Measurements from ENCODE around the gene CXCL17.
A peak's percentile ranks its signal among the peaks of the same experiment; 100 is the strongest.

- no peak for TF ChIP-seq POLR2A (IDR thresholded peaks at IDR 0.05)
- TF ChIP-seq CTCF (IDR thresholded peaks at IDR 0.05), result peak; percentile 76 to 98 (median 98)
Measured at GRCh38 chr19:42450314-42450934, 7.7 kb upstream of the CXCL17 start.
